ENCODE data around the gene PLK3. TPM values are rescaled to one million over a fixed set of nuclear protein-coding genes. Genes with fewer than 3 reads are reported as not detected.
A peak's percentile ranks its signal among the peaks of the same experiment; 100 is the strongest.

The PLK3 gene
- total and polyA plus RNA-seq, 9 of the 15 experiments (the other 6 are each of a cell fraction or from before 2014, with no cell fraction given) = 0.52 to 22.7 (median 11.0) TPM

GRCh38 chr1:44808938-44809917, 9.1 kb downstream of the PLK3 start (continued):
- TF ChIP-seq POLR2H (tag; IDR thresholded peaks at IDR 0.05; ENCODE audit: low read depth) (no peak), GATA2 (CRISPR knock-in tag; IDR thresholded peaks at IDR 0.05) (no peak; the same call in 1 of the 2 replicates), MAFG (tag; conservative IDR thresholded peaks at IDR 0.05) (peak; percentile 79), STAG1 (CRISPR knock-in tag; IDR thresholded peaks at IDR 0.05; ENCODE audit: borderline replicate concordance) (no peak), YY1 (IDR thresholded peaks at IDR 0.05; ENCODE audit: borderline replicate concordance in 1 of 3, control insufficient read depth in 1 of 3, extremely low read depth in 1 of 3, insufficient read depth in 3 of 3, insufficient read length in 1 of 3, insufficient replicate concordance in 2 of 3, low read depth in 1 of 3, low read length in 2 of 3) (peak in 1 of 3 experiments; percentile 25), HMG20B (CRISPR knock-in tag; IDR thresholded peaks at IDR 0.05) (no peak), ZNF184 (CRISPR knock-in tag; IDR thresholded peaks at IDR 0.05) (no peak), RNF219 (CRISPR knock-in tag; IDR thresholded peaks at IDR 0.05) (no peak), TRIM25 (IDR thresholded peaks at IDR 0.05; ENCODE audit: borderline replicate concordance) (no peak), SP2 (IDR thresholded peaks at IDR 0.05; ENCODE audit: extremely low read depth, low read depth, low read length, poor library complexity, severe bottlenecking) (no peak), SMARCE1 (IDR thresholded peaks at IDR 0.05) (no peak), ZNF124 (CRISPR knock-in tag; IDR thresholded peaks at IDR 0.05) (no peak), ZNF830 (CRISPR knock-in tag; IDR thresholded peaks at IDR 0.05) (no peak), STAT5B (CRISPR knock-in tag; IDR thresholded peaks at IDR 0.05) (no peak)
- TF ChIP-seq, protein P1, sequence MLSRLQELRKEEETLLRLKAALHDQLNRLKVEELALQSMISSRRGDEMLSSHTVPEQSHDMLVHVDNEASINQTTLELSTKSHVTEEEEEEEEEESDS (CRISPR knock-in tag; IDR thresholded peaks at IDR 0.05) = no peak
- TF ChIP-seq, protein P2, sequence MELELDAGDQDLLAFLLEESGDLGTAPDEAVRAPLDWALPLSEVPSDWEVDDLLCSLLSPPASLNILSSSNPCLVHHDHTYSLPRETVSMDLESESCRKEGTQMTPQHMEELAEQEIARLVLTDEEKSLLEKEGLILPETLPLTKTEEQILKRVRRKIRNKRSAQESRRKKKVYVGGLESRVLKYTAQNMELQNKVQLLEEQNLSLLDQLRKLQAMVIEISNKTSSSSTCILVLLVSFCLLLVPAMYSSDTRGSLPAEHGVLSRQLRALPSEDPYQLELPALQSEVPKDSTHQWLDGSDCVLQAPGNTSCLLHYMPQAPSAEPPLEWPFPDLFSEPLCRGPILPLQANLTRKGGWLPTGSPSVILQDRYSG (tag; conservative IDR thresholded peaks at IDR 0.05; ENCODE audit: low read depth) = no peak
- TF ChIP-seq, protein P3, sequence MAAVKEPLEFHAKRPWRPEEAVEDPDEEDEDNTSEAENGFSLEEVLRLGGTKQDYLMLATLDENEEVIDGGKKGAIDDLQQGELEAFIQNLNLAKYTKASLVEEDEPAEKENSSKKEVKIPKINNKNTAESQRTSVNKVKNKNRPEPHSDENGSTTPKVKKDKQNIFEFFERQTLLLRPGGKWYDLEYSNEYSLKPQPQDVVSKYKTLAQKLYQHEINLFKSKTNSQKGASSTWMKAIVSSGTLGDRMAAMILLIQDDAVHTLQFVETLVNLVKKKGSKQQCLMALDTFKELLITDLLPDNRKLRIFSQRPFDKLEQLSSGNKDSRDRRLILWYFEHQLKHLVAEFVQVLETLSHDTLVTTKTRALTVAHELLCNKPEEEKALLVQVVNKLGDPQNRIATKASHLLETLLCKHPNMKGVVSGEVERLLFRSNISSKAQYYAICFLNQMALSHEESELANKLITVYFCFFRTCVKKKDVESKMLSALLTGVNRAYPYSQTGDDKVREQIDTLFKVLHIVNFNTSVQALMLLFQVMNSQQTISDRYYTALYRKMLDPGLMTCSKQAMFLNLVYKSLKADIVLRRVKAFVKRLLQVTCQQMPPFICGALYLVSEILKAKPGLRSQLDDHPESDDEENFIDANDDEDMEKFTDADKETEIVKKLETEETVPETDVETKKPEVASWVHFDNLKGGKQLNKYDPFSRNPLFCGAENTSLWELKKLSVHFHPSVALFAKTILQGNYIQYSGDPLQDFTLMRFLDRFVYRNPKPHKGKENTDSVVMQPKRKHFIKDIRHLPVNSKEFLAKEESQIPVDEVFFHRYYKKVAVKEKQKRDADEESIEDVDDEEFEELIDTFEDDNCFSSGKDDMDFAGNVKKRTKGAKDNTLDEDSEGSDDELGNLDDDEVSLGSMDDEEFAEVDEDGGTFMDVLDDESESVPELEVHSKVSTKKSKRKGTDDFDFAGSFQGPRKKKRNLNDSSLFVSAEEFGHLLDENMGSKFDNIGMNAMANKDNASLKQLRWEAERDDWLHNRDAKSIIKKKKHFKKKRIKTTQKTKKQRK (IDR thresholded peaks at IDR 0.05; ENCODE audit: borderline replicate concordance, low read depth, low read length) = no peak
